Esophagus muscularis mucosa (tissue), 4 donors: ENCODE measurements around the gene ATXN2. TPM values are rescaled to one million over a fixed set of nuclear protein-coding genes. Genes with fewer than 3 reads are reported as not detected.

Source experiments
- DNase-seq: peaks from one replicate; pipeline ENCODE4 v3.0.0-alpha.2; 2017; ENCODE audit errors: extremely low spot score
- H3K27ac ChIP-seq, 4 donors: fragments of 200-600 bp; sonication (generic); replicated peaks in 1 of 4; 1 replicate in 3 of 4; 2 replicates in 1 of 4; pipeline ENCODE4 v1.5.1; 2016 to 2019; ENCODE audit warnings: mild to moderate bottlenecking in 1 of 4
- H3K27me3 ChIP-seq, 4 donors: fragments of 200-600 bp; sonication (generic); one replicate each; pipeline versions ENCODE4 v1.5.1 to v1.6.0; 2016 to 2019
- H3K36me3 ChIP-seq, 4 donors: fragments of 200-600 bp; sonication (generic); one replicate each; pipeline ENCODE4 v1.5.1; 2016 to 2019
- H3K4me1 ChIP-seq, 4 donors: fragments of 200-600 bp; sonication (generic); one replicate each; pipeline ENCODE4 v1.5.1; 2016 to 2019
- H3K4me3 ChIP-seq, 4 donors: fragments of 200-600 bp; sonication (generic); 1 replicate in 2 of 4; 2 replicates in 2 of 4; pipeline ENCODE4 v1.5.1; 2016 to 2019; ENCODE audit warnings: mild to moderate bottlenecking in 4 of 4, moderate library complexity in 1 of 4
- H3K9me3 ChIP-seq, 4 donors: fragments of 200-600 bp; sonication (generic); 1 replicate in 3 of 4; 2 replicates in 1 of 4; pipeline ENCODE4 v1.5.1; 2016 to 2019
- CTCF ChIP-seq, 3 experiments: fragments of 200-600 bp in 2 of 3; fragments of 450-650 bp in 1 of 3; sonication (generic) in 2 of 3; IDR thresholded peaks; one replicate each; pipeline ENCODE4 v1.5.1; 2017 to 2019; ENCODE audit warnings: antibody characterized with exemption in 3 of 3, mild to moderate bottlenecking in 2 of 3, moderate library complexity in 1 of 3
- EP300 ChIP-seq: sonication (generic); formaldehyde crosslinking; IDR thresholded peaks from one replicate; pipeline ENCODE4 v1.6.1; 2017; ENCODE audit warnings: antibody characterized with exemption
- POLR2A ChIP-seq: fragments of 450-650 bp; IDR thresholded peaks from one replicate; pipeline ENCODE4 v1.6.1; 2017; ENCODE audit warnings: antibody characterized with exemption, moderate library complexity, mild to moderate bottlenecking, low read depth
- POLR2AphosphoS5 ChIP-seq, 2 donors: sonication (generic); formaldehyde crosslinking; IDR thresholded peaks; one replicate each; pipeline ENCODE4 v1.6.1; 2017; ENCODE audit warnings: antibody characterized with exemption in 2 of 2
- WGBS: methylation state at CpG from one replicate; pipeline ENCODE4 v1.1.5; 2018; 5-methylcytosine and 5-hydroxymethylcytosine counted together
- intact Hi-C: fragments of 100-400 bp; cut with DNase I; formaldehyde crosslinking; loops from one replicate; pipeline ENCODE4 v1.15.1; 2023
- total RNA-seq, 4 donors: library from RNA; depleted of rRNA; stranded (reverse); fragments of >200 nt; gene quantifications; one replicate each; pipeline versions ENCODE4 v1.1.0 to v1.2.1, GENCODE V29; 2016

Gene ATXN2
- total RNA-seq, 4 donors from 2014 or later, result 32.0 to 57.3 (median 52.0) TPM

- H3K27ac ChIP-seq, result peak overlapping the region; percentile 48 to 81 (median 68)
- TF ChIP-seq POLR2A (no peak), POLR2AphosphoS5 (IDR thresholded peaks at IDR 0.05) (no peak), CTCF (IDR thresholded peaks at IDR 0.05) (no peak), EP300 (no peak)
- peaks cover 0 to 14% (median 10%) of the 10 kb centered on the region in 4 donors for H3K36me3 ChIP-seq
- DNase-seq, result no peak
- no peak overlapping the region for H3K4me3 ChIP-seq
- H3K9me3 ChIP-seq, result no peaks in the 10 kb centered on the region
- peaks cover 66 to 81% (median 72%) of the 10 kb centered on the region in 4 donors for H3K4me1 ChIP-seq
- intact Hi-C loops, result no loop called here
- WGBS, result 74% methylated on average over 11 of the region's 15 CpGs
- no peaks in the 10 kb centered on the region for H3K27me3 ChIP-seq
Measured at GRCh38 chr12:111412007-111412829, 186.9 kb downstream of the ATXN2 start.

- peaks cover 0 to 8% (median 7%) of the 10 kb centered on the region in 4 donors for H3K36me3 ChIP-seq
- peak overlapping the region; percentile 48 to 88 (median 80) for H3K27ac ChIP-seq
- intact Hi-C loops, result no loop called here
Measured at GRCh38 chr12:111411185-111411764, 187.8 kb downstream of the ATXN2 start.

GRCh38 chr12:111410431-111411184, 188.5 kb downstream of the ATXN2 start:
- Histone ChIP-seq H3K27me3 (no peaks in the 10 kb centered on the region), H3K4me3 (peak overlapping the region in 2 of 4 donors; percentile 9 to 25), H3K27ac (peak overlapping the region; percentile 78 to 88 (median 82)), H3K4me1 (peaks cover 76 to 85% (median 82%) of the 10 kb centered on the region in 4 donors), H3K36me3 (peaks cover 0 to under 1% (median under 1%) of the 10 kb centered on the region in 4 donors), H3K9me3 (no peaks in the 10 kb centered on the region)
- DNase-seq, result no peak
- intact Hi-C loops, result no loop called here
- 78% methylated on average over 6 of the region's 12 CpGs for WGBS
- TF ChIP-seq POLR2A, result no peak
- no peak for TF ChIP-seq POLR2AphosphoS5 (IDR thresholded peaks at IDR 0.05)
- TF ChIP-seq CTCF (IDR thresholded peaks at IDR 0.05), result no peak
- TF ChIP-seq EP300, result no peak

More at GRCh38 chr12:111411185-111411764, 187.8 kb downstream of the ATXN2 start:
- 82% methylated on average over 5 of the region's 8 CpGs for WGBS
- no peaks in the 10 kb centered on the region for H3K9me3 ChIP-seq
- no peak overlapping the region for H3K4me3 ChIP-seq
- no peak for DNase-seq
- peaks cover 75 to 85% (median 80%) of the 10 kb centered on the region in 4 donors for H3K4me1 ChIP-seq
- no peaks in the 10 kb centered on the region for H3K27me3 ChIP-seq
- TF ChIP-seq CTCF (IDR thresholded peaks at IDR 0.05), result no peak
- TF ChIP-seq EP300, result no peak
- no peak for TF ChIP-seq POLR2A
- TF ChIP-seq POLR2AphosphoS5 (IDR thresholded peaks at IDR 0.05), result no peak

GRCh38 chr12:111409780-111410430, 189.2 kb downstream of the ATXN2 start:
- Histone ChIP-seq H3K36me3 (no peaks in the 10 kb centered on the region), H3K27ac (peak overlapping the region; percentile 78 to 88 (median 82)), H3K4me1 (peaks cover 82 to 89% (median 85%) of the 10 kb centered on the region in 4 donors), H3K4me3 (peak overlapping the region; percentile 9 to 26 (median 18)), H3K9me3 (no peaks in the 10 kb centered on the region), H3K27me3 (no peaks in the 10 kb centered on the region)
- TF ChIP-seq POLR2A (no peak), POLR2AphosphoS5 (IDR thresholded peaks at IDR 0.05) (peak in 1 of 2 donors; percentile 6)
- DNase-seq, result no peak
- 47% methylated on average over 4 of the region's 14 CpGs for WGBS
- intact Hi-C loops, result no loop called here
